Neutrophil (primary cell): ENCODE data around the gene STK26.
"Not testable (repeated sequence)": the region's sequence is repeated elsewhere in the genome, so short reads cannot be mapped to it uniquely, and the experiment has no call there.

Source experiments
- H3K27ac ChIP-seq: fragments of 200-600 bp; sonication (generic); 2 replicates; pipeline ENCODE4 v1.5.1; 2016; ENCODE audit warnings: mild to moderate bottlenecking, moderate library complexity
- H3K27me3 ChIP-seq: fragments of 200-600 bp; sonication (generic); 2 replicates; pipeline ENCODE4 v1.6.0; 2016; ENCODE audit warnings: mild to moderate bottlenecking
- H3K36me3 ChIP-seq: fragments of 200-600 bp; sonication (generic); 2 replicates; pipeline ENCODE4 v1.5.1; 2017
- H3K4me1 ChIP-seq, 2 experiments: fragments of 200-600 bp in 1 of 2; sonication (generic) in 1 of 2; 1 replicate in 1 of 2; 2 replicates in 1 of 2; pipeline versions ENCODE4 v1.5.1 to v1.6.1; 2013 to 2016; ENCODE audit warnings: low read depth in 1 of 2, low read length in 1 of 2, mild to moderate bottlenecking in 1 of 2, moderate library complexity in 1 of 2; ENCODE audit not compliant: control insufficient read depth in 1 of 2, insufficient read depth in 1 of 2
- H3K4me3 ChIP-seq, 2 experiments: fragments of 200-600 bp in 1 of 2; sonication (generic) in 1 of 2; 1 replicate in 1 of 2; 2 replicates in 1 of 2; pipeline ENCODE4 v1.5.1; 2013 to 2016; ENCODE audit warnings: low read depth in 1 of 2, low read length in 1 of 2, mild to moderate bottlenecking in 1 of 2, moderate library complexity in 1 of 2
- H3K9me3 ChIP-seq: fragments of 200-600 bp; sonication (generic); 2 replicates; pipeline ENCODE4 v1.5.1; 2016
- TF ChIP-seq, protein P1 (sequence below): fragments of 200-600 bp; sonication (generic); IDR thresholded peaks from 2 replicates; pipeline ENCODE4 v1.5.1; 2016; ENCODE audit warnings: antibody characterized with exemption

The STK26 gene

DNA sequence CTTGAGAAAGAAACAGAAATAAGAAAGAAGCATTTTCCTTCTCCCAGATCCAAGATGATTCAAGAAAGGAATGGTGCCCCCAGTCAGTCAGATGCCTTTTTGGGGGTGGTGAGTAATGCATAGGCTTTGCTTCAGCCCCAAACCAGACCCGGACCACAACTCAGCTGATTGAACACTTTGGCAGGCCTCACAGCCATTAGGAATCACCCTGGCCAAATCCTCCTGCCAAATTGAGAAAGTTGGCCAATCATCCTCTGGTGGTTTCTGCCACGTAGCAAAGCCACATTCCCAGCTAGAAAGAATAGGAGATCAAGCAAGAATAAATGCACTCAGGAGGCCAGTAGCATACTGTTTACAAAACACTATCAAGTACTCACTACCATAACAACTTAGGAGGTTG, 71.1 kb downstream of the STK26 start:
- no peaks in the 10 kb centered on the region for H3K27me3 ChIP-seq
- no peaks in the 10 kb centered on the region for H3K9me3 ChIP-seq
- TF ChIP-seq, protein P1, sequence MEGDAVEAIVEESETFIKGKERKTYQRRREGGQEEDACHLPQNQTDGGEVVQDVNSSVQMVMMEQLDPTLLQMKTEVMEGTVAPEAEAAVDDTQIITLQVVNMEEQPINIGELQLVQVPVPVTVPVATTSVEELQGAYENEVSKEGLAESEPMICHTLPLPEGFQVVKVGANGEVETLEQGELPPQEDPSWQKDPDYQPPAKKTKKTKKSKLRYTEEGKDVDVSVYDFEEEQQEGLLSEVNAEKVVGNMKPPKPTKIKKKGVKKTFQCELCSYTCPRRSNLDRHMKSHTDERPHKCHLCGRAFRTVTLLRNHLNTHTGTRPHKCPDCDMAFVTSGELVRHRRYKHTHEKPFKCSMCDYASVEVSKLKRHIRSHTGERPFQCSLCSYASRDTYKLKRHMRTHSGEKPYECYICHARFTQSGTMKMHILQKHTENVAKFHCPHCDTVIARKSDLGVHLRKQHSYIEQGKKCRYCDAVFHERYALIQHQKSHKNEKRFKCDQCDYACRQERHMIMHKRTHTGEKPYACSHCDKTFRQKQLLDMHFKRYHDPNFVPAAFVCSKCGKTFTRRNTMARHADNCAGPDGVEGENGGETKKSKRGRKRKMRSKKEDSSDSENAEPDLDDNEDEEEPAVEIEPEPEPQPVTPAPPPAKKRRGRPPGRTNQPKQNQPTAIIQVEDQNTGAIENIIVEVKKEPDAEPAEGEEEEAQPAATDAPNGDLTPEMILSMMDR, result no peak
- no peak overlapping the region for H3K4me3 ChIP-seq
- no peaks in the 10 kb centered on the region for H3K36me3 ChIP-seq
- peaks cover 8 to 14% of the 10 kb centered on the region in 2 experiments for H3K4me1 ChIP-seq
- no peak overlapping the region for H3K27ac ChIP-seq

DNA sequence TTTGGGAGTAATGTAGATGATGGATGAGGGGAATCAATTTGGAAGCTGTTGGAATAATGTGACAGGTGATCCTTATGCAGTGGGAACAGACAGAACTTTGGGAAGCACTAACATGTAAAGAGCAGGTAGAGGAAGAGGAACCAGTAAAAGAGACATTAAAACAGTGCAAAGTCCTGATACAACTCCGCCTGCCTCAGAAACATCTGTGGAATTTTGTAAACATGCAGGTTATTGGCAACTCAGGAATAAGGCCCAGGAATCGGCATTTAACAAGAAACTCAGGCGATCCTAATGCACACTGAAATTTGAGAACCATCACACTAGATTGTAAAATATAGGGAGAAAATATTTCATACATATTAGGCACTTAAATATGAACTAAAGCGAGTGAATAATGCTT, 75.6 kb downstream of the STK26 start:
- not testable (repeated sequence) for H3K4me3 ChIP-seq, H3K27me3 ChIP-seq, H3K27ac ChIP-seq, H3K36me3 ChIP-seq, H3K4me1 ChIP-seq, H3K9me3 ChIP-seq

DNA sequence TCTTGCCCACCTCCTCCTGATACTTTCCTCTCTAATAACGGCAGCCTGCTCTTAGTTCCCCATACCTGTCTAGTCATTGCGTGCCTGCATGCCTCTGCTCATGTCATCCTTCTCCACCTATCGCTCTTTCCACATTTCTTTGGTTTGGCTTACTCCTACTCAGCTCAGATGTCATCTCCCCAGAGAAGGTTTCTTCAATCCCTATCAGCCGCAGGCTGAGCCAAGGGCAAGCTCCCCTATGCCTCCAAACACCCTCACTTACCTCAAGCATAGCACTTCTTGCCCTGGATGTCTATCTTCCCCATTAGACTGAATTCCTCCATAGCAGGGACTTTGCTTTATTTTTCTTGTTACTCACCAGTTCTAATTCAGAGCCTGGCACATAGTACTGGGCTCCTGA, 78.1 kb downstream of the STK26 start:
- H3K27me3 ChIP-seq, result no peaks in the 10 kb centered on the region
- H3K27ac ChIP-seq, result no peak overlapping the region
- no peaks in the 10 kb centered on the region for H3K36me3 ChIP-seq
- H3K4me3 ChIP-seq, result no peak overlapping the region
- TF ChIP-seq, protein P1, result no peak
- peaks cover 0 to 2% of the 10 kb centered on the region in 2 experiments for H3K4me1 ChIP-seq
- no peaks in the 10 kb centered on the region for H3K9me3 ChIP-seq

DNA sequence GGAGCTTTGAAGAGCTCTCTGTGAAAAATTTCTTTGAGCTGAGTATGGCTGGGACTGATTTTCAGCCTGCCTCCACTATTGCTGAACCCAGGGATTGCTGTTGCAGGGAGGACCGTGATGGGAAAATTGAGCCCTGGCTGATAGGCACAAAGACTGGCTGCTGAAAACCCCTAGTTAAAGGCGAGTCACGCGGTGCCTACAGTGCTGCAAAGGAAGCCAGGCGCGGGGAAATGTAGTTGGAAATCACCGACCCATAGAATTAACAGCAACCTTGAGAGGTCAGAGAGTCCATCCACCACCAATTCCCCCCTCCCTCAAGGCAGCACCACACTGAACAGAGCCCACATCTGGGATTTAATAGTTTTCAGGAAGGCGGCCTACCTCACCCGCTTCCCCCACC, 78.7 kb downstream of the STK26 start:
- Histone ChIP-seq H3K36me3 (no peaks in the 10 kb centered on the region), H3K27me3 (no peaks in the 10 kb centered on the region), H3K9me3 (no peaks in the 10 kb centered on the region), H3K4me3 (no peak overlapping the region), H3K4me1 (peaks cover 0 to 2% of the 10 kb centered on the region in 2 experiments), H3K27ac (no peak overlapping the region)
- TF ChIP-seq, protein P1, result no peak

DNA sequence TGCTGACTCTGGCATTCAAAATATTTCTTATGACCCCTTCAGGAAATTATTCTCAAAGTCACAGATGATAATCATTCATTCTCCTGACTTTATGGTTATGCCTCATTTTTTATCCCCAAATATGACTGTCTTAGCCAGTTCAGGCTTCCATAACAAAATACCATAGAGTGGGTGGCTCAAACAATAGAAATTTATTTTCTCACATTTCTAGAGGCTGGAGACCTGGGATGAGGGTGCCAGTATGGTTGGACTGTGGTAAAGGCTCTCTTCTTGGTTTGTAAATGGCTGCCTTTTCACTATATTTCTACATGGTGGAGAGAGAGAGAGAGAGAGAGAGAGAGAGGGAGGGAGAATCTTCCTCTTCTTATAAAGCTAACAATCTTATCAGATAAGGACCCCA, 84.2 kb downstream of the STK26 start:
- H3K9me3 ChIP-seq, result no peaks in the 10 kb centered on the region
- H3K4me1 ChIP-seq, result peaks cover 0 to 2% of the 10 kb centered on the region in 2 experiments
- no peak overlapping the region for H3K4me3 ChIP-seq
- TF ChIP-seq, protein P1, result no peak
- no peaks in the 10 kb centered on the region for H3K27me3 ChIP-seq
- no peaks in the 10 kb centered on the region for H3K36me3 ChIP-seq
- no peak overlapping the region for H3K27ac ChIP-seq

DNA sequence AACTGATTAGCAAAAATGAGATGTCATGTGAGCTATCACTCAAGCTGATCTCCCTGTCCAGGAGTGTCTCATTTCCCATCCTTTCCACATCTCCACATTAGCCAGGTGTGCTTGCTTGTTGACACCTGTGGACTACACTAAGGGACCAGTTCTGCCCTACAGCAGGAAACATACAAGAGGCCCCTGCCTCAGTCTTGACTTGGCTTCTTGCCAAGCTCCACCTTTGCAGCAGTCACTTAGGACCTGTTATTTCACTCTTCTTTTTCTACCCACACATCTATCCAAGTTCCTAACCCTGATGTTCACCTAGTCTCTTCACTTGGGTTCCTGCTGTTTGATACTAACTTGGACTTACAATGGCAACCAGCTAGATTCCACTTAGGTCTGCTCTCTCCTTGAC, 91.5 kb downstream of the STK26 start:
- Histone ChIP-seq H3K27me3 (no peaks in the 10 kb centered on the region), H3K4me3 (no peak overlapping the region), H3K4me1 (no peaks in the 10 kb centered on the region), H3K36me3 (no peaks in the 10 kb centered on the region), H3K9me3 (no peaks in the 10 kb centered on the region), H3K27ac (no peak overlapping the region)
- TF ChIP-seq, protein P1, result no peak
